ENCODE measurements around the gene HDHD2.
"Not testable (repeated sequence)": the region's sequence is repeated elsewhere in the genome, so short reads cannot be mapped to it uniquely, and the experiment has no call there.

Gene HDHD2

GRCh38 chr18:47150029-47150823 is at the start of gene HDHD2:
Gene HDHD2 (minus strand): TSS chr18:47150500. CDS start chr18:47136439, 14,061 bp downstream.
- peak within 1 kb of the TSS; percentile 83 for H3K27ac ChIP-seq (ENCODE audit: low read depth, low read length)
- peaks cover 0 to 8% of the 10 kb centered on the region in 2 donors for H3K36me3 ChIP-seq (ENCODE audit: control insufficient read depth in 1 of 2, insufficient read depth in 2 of 2, low read length in 2 of 2)
- no peaks in the 10 kb centered on the region for H3K9me3 ChIP-seq (ENCODE audit: control insufficient read depth in 1 of 2, low read length in 2 of 2)
- H3K4me1 ChIP-seq (ENCODE audit: control insufficient read depth in 1 of 2, insufficient read depth in 2 of 2, low read length in 2 of 2), result peaks cover 18 to 26% of the 10 kb centered on the region in 2 donors
- peak within 1 kb of the TSS; percentile 94 to 96 for H3K4me3 ChIP-seq (ENCODE audit: low read depth in 1 of 2, low read length in 2 of 2)
- H3K27me3 ChIP-seq (ENCODE audit: control insufficient read depth in 1 of 2, insufficient read depth in 2 of 2, low read length in 2 of 2), result no peaks in the 10 kb centered on the region
- H3K9ac ChIP-seq (ENCODE audit: low read depth in 1 of 2, low read length in 2 of 2), result peak within 1 kb of the TSS; percentile 90 to 95

GRCh38 chr18:47195961-47196360 is 45.7 kb upstream of the HDHD2 start:
- H3K4me3 ChIP-seq (ENCODE audit: low read depth in 1 of 2, low read length in 2 of 2); H3K27ac ChIP-seq (ENCODE audit: low read depth, low read length); H3K36me3 ChIP-seq (ENCODE audit: control insufficient read depth in 1 of 2, insufficient read depth in 2 of 2, low read length in 2 of 2); H3K4me1 ChIP-seq (ENCODE audit: control insufficient read depth in 1 of 2, insufficient read depth in 2 of 2, low read length in 2 of 2); H3K9ac ChIP-seq (ENCODE audit: low read depth in 1 of 2, low read length in 2 of 2); H3K9me3 ChIP-seq (ENCODE audit: control insufficient read depth in 1 of 2, low read length in 2 of 2); H3K27me3 ChIP-seq (ENCODE audit: control insufficient read depth in 1 of 2, insufficient read depth in 2 of 2, low read length in 2 of 2): not testable (repeated sequence)

- Histone ChIP-seq H3K9me3 (ENCODE audit: control insufficient read depth in 1 of 2, low read length in 2 of 2) (no peaks in the 10 kb centered on the region), H3K36me3 (ENCODE audit: control insufficient read depth in 1 of 2, insufficient read depth in 2 of 2, low read length in 2 of 2) (no peaks in the 10 kb centered on the region), H3K9ac (ENCODE audit: low read depth in 1 of 2, low read length in 2 of 2) (no peak overlapping the region), H3K27me3 (ENCODE audit: control insufficient read depth in 1 of 2, insufficient read depth in 2 of 2, low read length in 2 of 2) (no peaks in the 10 kb centered on the region), H3K4me1 (ENCODE audit: control insufficient read depth in 1 of 2, insufficient read depth in 2 of 2, low read length in 2 of 2) (no peaks in the 10 kb centered on the region), H3K27ac (ENCODE audit: low read depth, low read length) (no peak overlapping the region), H3K4me3 (ENCODE audit: low read depth in 1 of 2, low read length in 2 of 2) (no peak overlapping the region)
Observed at GRCh38 chr18:47191961-47192360, 41.7 kb upstream of the HDHD2 start.

GRCh38 chr18:47187721-47188120 is 37.4 kb upstream of the HDHD2 start:
- Histone ChIP-seq H3K9me3 (ENCODE audit: control insufficient read depth in 1 of 2, low read length in 2 of 2) (peaks cover 7 to 11% of the 10 kb centered on the region in 2 donors), H3K27me3 (ENCODE audit: control insufficient read depth in 1 of 2, insufficient read depth in 2 of 2, low read length in 2 of 2) (no peaks in the 10 kb centered on the region), H3K9ac (ENCODE audit: low read depth in 1 of 2, low read length in 2 of 2) (no peak overlapping the region), H3K4me1 (ENCODE audit: control insufficient read depth in 1 of 2, insufficient read depth in 2 of 2, low read length in 2 of 2) (no peaks in the 10 kb centered on the region), H3K4me3 (ENCODE audit: low read depth in 1 of 2, low read length in 2 of 2) (no peak overlapping the region), H3K36me3 (ENCODE audit: control insufficient read depth in 1 of 2, insufficient read depth in 2 of 2, low read length in 2 of 2) (no peaks in the 10 kb centered on the region), H3K27ac (ENCODE audit: low read depth, low read length) (no peak overlapping the region)

- H3K9ac ChIP-seq (ENCODE audit: low read depth in 1 of 2, low read length in 2 of 2), result no peak overlapping the region
- no peaks in the 10 kb centered on the region for H3K27me3 ChIP-seq (ENCODE audit: control insufficient read depth in 1 of 2, insufficient read depth in 2 of 2, low read length in 2 of 2)
- H3K4me1 ChIP-seq (ENCODE audit: control insufficient read depth in 1 of 2, insufficient read depth in 2 of 2, low read length in 2 of 2), result no peaks in the 10 kb centered on the region
- H3K9me3 ChIP-seq (ENCODE audit: control insufficient read depth in 1 of 2, low read length in 2 of 2), result peaks cover 7 to 11% of the 10 kb centered on the region in 2 donors
- no peaks in the 10 kb centered on the region for H3K36me3 ChIP-seq (ENCODE audit: control insufficient read depth in 1 of 2, insufficient read depth in 2 of 2, low read length in 2 of 2)
- H3K27ac ChIP-seq (ENCODE audit: low read depth, low read length), result no peak overlapping the region
- H3K4me3 ChIP-seq (ENCODE audit: low read depth in 1 of 2, low read length in 2 of 2), result no peak overlapping the region
Observed at GRCh38 chr18:47184419-47185050, 34.2 kb upstream of the HDHD2 start.

- H3K4me1 ChIP-seq (ENCODE audit: control insufficient read depth in 1 of 2, insufficient read depth in 2 of 2, low read length in 2 of 2); H3K27ac ChIP-seq (ENCODE audit: low read depth, low read length); H3K27me3 ChIP-seq (ENCODE audit: control insufficient read depth in 1 of 2, insufficient read depth in 2 of 2, low read length in 2 of 2); H3K9ac ChIP-seq (ENCODE audit: low read depth in 1 of 2, low read length in 2 of 2); H3K4me3 ChIP-seq (ENCODE audit: low read depth in 1 of 2, low read length in 2 of 2); H3K36me3 ChIP-seq (ENCODE audit: control insufficient read depth in 1 of 2, insufficient read depth in 2 of 2, low read length in 2 of 2): not testable (repeated sequence)
- peaks cover 7 to 11% of the 10 kb centered on the region in 2 donors for H3K9me3 ChIP-seq (ENCODE audit: control insufficient read depth in 1 of 2, low read length in 2 of 2)
Observed at GRCh38 chr18:47182156-47182555, 31.9 kb upstream of the HDHD2 start.

- Histone ChIP-seq H3K4me1 (ENCODE audit: control insufficient read depth in 1 of 2, insufficient read depth in 2 of 2, low read length in 2 of 2) (no peaks in the 10 kb centered on the region), H3K9me3 (ENCODE audit: control insufficient read depth in 1 of 2, low read length in 2 of 2) (peaks cover 7 to 11% of the 10 kb centered on the region in 2 donors), H3K27me3 (ENCODE audit: control insufficient read depth in 1 of 2, insufficient read depth in 2 of 2, low read length in 2 of 2) (no peaks in the 10 kb centered on the region), H3K36me3 (ENCODE audit: control insufficient read depth in 1 of 2, insufficient read depth in 2 of 2, low read length in 2 of 2) (no peaks in the 10 kb centered on the region), H3K9ac (ENCODE audit: low read depth in 1 of 2, low read length in 2 of 2) (no peak overlapping the region), H3K4me3 (ENCODE audit: low read depth in 1 of 2, low read length in 2 of 2) (no peak overlapping the region), H3K27ac (ENCODE audit: low read depth, low read length) (no peak overlapping the region)
Observed at GRCh38 chr18:47180765-47181164, 30.5 kb upstream of the HDHD2 start.

- Histone ChIP-seq H3K4me1 (ENCODE audit: control insufficient read depth in 1 of 2, insufficient read depth in 2 of 2, low read length in 2 of 2) (peaks cover 7 to 9% of the 10 kb centered on the region in 2 donors), H3K9me3 (ENCODE audit: control insufficient read depth in 1 of 2, low read length in 2 of 2) (peaks cover 2 to 4% of the 10 kb centered on the region in 2 donors), H3K9ac (ENCODE audit: low read depth in 1 of 2, low read length in 2 of 2) (no peak overlapping the region), H3K4me3 (ENCODE audit: low read depth in 1 of 2, low read length in 2 of 2) (no peak overlapping the region), H3K27ac (ENCODE audit: low read depth, low read length) (no peak overlapping the region), H3K27me3 (ENCODE audit: control insufficient read depth in 1 of 2, insufficient read depth in 2 of 2, low read length in 2 of 2) (no peaks in the 10 kb centered on the region), H3K36me3 (ENCODE audit: control insufficient read depth in 1 of 2, insufficient read depth in 2 of 2, low read length in 2 of 2) (no peaks in the 10 kb centered on the region)
Observed at GRCh38 chr18:47179520-47179919, 29.2 kb upstream of the HDHD2 start.

GRCh38 chr18:47175898-47176575 is 25.7 kb upstream of the HDHD2 start, which contains the start of gene IER3IP1:
Gene IER3IP1 (minus strand): TSS chr18:47176364. CDS start chr18:47176277, 87 bp downstream.
- H3K9ac ChIP-seq (ENCODE audit: low read depth in 1 of 2, low read length in 2 of 2), result peak within 1 kb of the TSS; percentile 78 to 88
- H3K27ac ChIP-seq (ENCODE audit: low read depth, low read length), result peak within 1 kb of the TSS; percentile 75
- H3K4me3 ChIP-seq (ENCODE audit: low read depth in 1 of 2, low read length in 2 of 2), result peak within 1 kb of the TSS; percentile 88
- no peaks in the 10 kb centered on the region for H3K27me3 ChIP-seq (ENCODE audit: control insufficient read depth in 1 of 2, insufficient read depth in 2 of 2, low read length in 2 of 2)
- peaks cover 17 to 18% of the 10 kb centered on the region in 2 donors for H3K4me1 ChIP-seq (ENCODE audit: control insufficient read depth in 1 of 2, insufficient read depth in 2 of 2, low read length in 2 of 2)
- H3K36me3 ChIP-seq (ENCODE audit: control insufficient read depth in 1 of 2, insufficient read depth in 2 of 2, low read length in 2 of 2), result peaks cover 0 to 5% of the 10 kb centered on the region in 2 donors
- no peaks in the 10 kb centered on the region for H3K9me3 ChIP-seq (ENCODE audit: control insufficient read depth in 1 of 2, low read length in 2 of 2)
